Transverse colon (tissue), 4 donors: Measurements from ENCODE around the gene GOT1. TPM values are rescaled to one million over a fixed set of nuclear protein-coding genes. Genes with fewer than 3 reads are reported as not detected.

Source experiments
- DNase-seq: peaks from one replicate; pipeline ENCODE4 v3.0.0-alpha.2; 2019
- H3K27ac ChIP-seq, 4 donors: fragments of 200-600 bp; sonication (generic); 2 replicates each; pipeline ENCODE4 v1.5.1; 2016 to 2018; ENCODE audit warnings: inconsistent platforms in 4 of 4
- H3K27me3 ChIP-seq: fragments of 200-600 bp; sonication (generic); 2 replicates; pipeline ENCODE4 v1.5.1; 2017; ENCODE audit warnings: inconsistent platforms
- H3K36me3 ChIP-seq, 4 donors: fragments of 200-600 bp; sonication (generic); 2 replicates each; pipeline ENCODE4 v1.5.1; 2017 to 2019; ENCODE audit warnings: inconsistent platforms in 4 of 4
- H3K4me1 ChIP-seq, 4 donors: fragments of 200-600 bp; sonication (generic); 2 replicates each; pipeline ENCODE4 v1.5.1; 2017 to 2020; ENCODE audit warnings: inconsistent platforms in 4 of 4
- H3K4me3 ChIP-seq, 4 donors: fragments of 200-600 bp; sonication (generic); 1 replicate in 1 of 4; 2 replicates in 3 of 4; pipeline versions ENCODE4 v1.5.1 to v1.6.1; 2017 to 2019; ENCODE audit warnings: inconsistent platforms in 4 of 4
- H3K9me3 ChIP-seq, 2 donors: fragments of 200-600 bp; sonication (generic); 2 replicates each; pipeline ENCODE4 v1.5.1; 2017 to 2019; ENCODE audit warnings: inconsistent platforms in 2 of 2
- EP300 ChIP-seq: sonication (generic); formaldehyde crosslinking; IDR thresholded peaks from one replicate; pipeline ENCODE4 v1.6.1; 2017; ENCODE audit warnings: antibody characterized with exemption, low read depth
- POLR2A ChIP-seq: fragments of 450-650 bp; IDR thresholded peaks from one replicate; pipeline ENCODE4 v1.6.1; 2016; ENCODE audit warnings: antibody characterized with exemption, mild to moderate bottlenecking, moderate library complexity
- POLR2AphosphoS5 ChIP-seq, 3 donors: sonication (generic); formaldehyde crosslinking; IDR thresholded peaks; one replicate each; pipeline ENCODE4 v1.6.1; 2016; ENCODE audit warnings: antibody characterized with exemption in 3 of 3
- whole genome bisulfite sequencing, 2 donors: methylation state at CpG; one replicate each; pipeline ENCODE4 v1.1.5; 2018; ENCODE audit warnings: low coverage in 1 of 2; 5-methylcytosine and 5-hydroxymethylcytosine counted together
- in situ Hi-C, 4 donors: fragments of 200-750 bp; cut with MboI; loops; one replicate each; pipeline versions ENCODE4 v1.15.0 to v1.15.1; 2017; ENCODE audit warnings: low sequenced_read_pairs in 3 of 4, low pct_ligation_motif_present in 1 of 4, low pct_unique_long_range_greater_than_20kb in 1 of 4
- intact Hi-C: fragments of 100-400 bp; cut with DNase I; formaldehyde crosslinking; loops from one replicate; pipeline ENCODE4 v1.15.1; 2023; ENCODE audit warnings: low total_unique reads
- total RNA-seq, 4 donors: library from RNA; depleted of rRNA; stranded (reverse); fragments of >200 nt; gene quantifications; one replicate each; pipeline ENCODE4 v1.1.0, GENCODE V29; 2016
- TF ChIP-seq, protein P1 (sequence below), 5 experiments: fragments of 200-600 bp in 3 of 5; fragments of 450-650 bp in 2 of 5; sonication (generic) in 3 of 5; IDR thresholded peaks; 1 replicate in 2 of 5; 2 replicates in 3 of 5; pipeline ENCODE4 v1.5.1; 2016 to 2017; ENCODE audit warnings: antibody characterized with exemption in 5 of 5, inconsistent platforms in 3 of 5, mild to moderate bottlenecking in 2 of 5, moderate library complexity in 1 of 5

Gene GOT1
- total RNA-seq, 4 donors from 2014 or later: 54.5 to 94.3 (median 82.3) TPM

DNA sequence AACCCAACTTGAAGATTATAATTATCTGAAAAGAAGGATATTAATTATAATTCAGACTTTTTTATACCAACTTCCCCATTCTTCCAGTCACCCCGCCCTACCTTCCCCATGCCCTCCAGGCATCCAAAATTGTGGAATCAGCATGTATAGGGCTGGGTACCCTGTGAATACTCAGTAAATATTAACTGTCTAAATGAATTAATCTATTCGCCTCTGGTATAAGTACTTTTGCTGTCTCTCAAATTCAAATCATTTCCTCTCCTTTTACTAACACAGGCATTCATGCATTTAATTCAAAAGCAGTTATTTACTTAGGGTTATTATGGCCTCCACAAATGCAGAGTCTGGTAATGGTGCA, 26.5 kb upstream of the GOT1 start:
- Histone ChIP-seq H3K27me3 (peaks cover 21% of the 10 kb centered on the region), H3K9me3 (no peaks in the 10 kb centered on the region), H3K4me3 (no peak overlapping the region), H3K27ac (no peak overlapping the region), H3K36me3 (no peaks in the 10 kb centered on the region), H3K4me1 (peaks cover 0 to 4% (median 0%) of the 10 kb centered on the region in 4 donors)
- DNase-seq: no peak
- TF ChIP-seq, protein P1, sequence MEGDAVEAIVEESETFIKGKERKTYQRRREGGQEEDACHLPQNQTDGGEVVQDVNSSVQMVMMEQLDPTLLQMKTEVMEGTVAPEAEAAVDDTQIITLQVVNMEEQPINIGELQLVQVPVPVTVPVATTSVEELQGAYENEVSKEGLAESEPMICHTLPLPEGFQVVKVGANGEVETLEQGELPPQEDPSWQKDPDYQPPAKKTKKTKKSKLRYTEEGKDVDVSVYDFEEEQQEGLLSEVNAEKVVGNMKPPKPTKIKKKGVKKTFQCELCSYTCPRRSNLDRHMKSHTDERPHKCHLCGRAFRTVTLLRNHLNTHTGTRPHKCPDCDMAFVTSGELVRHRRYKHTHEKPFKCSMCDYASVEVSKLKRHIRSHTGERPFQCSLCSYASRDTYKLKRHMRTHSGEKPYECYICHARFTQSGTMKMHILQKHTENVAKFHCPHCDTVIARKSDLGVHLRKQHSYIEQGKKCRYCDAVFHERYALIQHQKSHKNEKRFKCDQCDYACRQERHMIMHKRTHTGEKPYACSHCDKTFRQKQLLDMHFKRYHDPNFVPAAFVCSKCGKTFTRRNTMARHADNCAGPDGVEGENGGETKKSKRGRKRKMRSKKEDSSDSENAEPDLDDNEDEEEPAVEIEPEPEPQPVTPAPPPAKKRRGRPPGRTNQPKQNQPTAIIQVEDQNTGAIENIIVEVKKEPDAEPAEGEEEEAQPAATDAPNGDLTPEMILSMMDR (IDR thresholded peaks at IDR 0.05): no peak
- TF ChIP-seq EP300 (no peak), POLR2AphosphoS5 (IDR thresholded peaks at IDR 0.05) (no peak), POLR2A (no peak)
- WGBS, 2 donors: 77 to 79% methylated on average over 2 of the region's 2 CpGs
- in situ Hi-C loops (no loop called here), intact Hi-C loops (no loop called here)

DNA sequence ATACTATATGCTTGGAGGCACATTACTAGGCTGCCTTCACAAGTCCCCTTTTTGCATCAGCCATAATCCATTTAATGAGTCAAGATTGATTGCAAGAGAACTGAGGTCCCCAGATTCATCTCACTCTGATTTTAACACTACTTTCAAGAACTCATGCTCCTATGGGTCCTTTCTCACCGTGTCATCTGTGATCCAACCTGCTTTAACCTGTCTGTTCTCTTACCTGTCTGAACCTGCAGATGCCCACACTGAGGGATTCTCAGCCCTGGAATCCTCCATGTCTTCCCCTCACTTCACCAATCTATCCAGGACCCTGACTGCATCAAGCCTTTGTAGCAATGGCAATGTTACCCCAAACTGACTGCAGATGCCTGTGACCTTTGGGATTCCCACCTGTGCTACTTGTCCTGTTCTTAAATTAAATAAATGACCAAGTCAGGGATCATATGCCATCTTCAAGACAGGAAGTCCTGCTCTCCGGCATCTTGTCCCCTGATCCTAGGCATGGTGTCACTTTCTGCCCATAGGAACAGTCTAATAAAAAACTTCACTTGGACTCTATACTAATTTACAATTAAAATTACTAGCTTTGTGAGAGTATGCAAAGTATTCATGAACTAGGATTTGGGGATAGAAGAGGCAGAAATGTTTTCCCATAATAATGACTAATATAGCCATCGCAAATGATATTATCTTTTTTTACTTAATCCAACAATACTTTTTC, 25.9 kb upstream of the GOT1 start:
- TF ChIP-seq POLR2A (no peak), EP300 (no peak), POLR2AphosphoS5 (IDR thresholded peaks at IDR 0.05) (no peak)
- in situ Hi-C loops: no loop called here
- Histone ChIP-seq H3K4me3 (no peak overlapping the region), H3K4me1 (peaks cover 0 to 4% (median 0%) of the 10 kb centered on the region in 4 donors), H3K27me3 (peaks cover 22% of the 10 kb centered on the region), H3K36me3 (no peaks in the 10 kb centered on the region), H3K9me3 (no peaks in the 10 kb centered on the region), H3K27ac (no peak overlapping the region)
- DNase-seq: no peak
- intact Hi-C loops: no loop called here
- 91 to 92% methylated on average over 2 to 3 of the region's 3 CpGs for WGBS, 2 donors

DNA sequence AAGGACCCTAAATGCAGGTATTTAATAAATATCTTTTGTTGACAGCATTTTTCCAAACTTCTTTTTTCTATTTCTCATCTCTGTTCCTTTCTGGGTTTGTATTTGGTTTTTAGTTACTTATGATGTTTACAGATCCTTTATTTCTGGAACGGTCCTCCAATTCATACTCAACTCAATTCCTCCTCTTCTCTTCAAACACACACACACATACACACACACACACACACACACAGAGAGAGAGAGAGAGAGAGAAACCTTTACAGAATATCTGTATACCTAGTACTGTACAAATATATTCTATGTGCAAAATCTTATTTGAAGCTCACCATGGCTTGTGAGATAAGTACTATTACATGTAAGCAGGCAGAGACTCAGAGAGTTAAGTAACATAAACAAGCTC, 21.6 kb upstream of the GOT1 start:
- Histone ChIP-seq H3K9me3 (no peaks in the 10 kb centered on the region), H3K4me1 (no peaks in the 10 kb centered on the region), H3K27ac (peak overlapping the region; percentile 48 to 70 (median 66)), H3K36me3 (no peaks in the 10 kb centered on the region), H3K4me3 (no peak overlapping the region), H3K27me3 (peaks cover 45% of the 10 kb centered on the region)
- 45% methylated on average over 1 of the region's 1 CpG; no CpG with 5 or more reads in 1 of the 2 donors for WGBS, 2 donors
- TF ChIP-seq POLR2AphosphoS5 (IDR thresholded peaks at IDR 0.05) (no peak), EP300 (no peak), POLR2A (no peak)
- TF ChIP-seq, protein P1 (IDR thresholded peaks at IDR 0.05): no peak
- intact Hi-C loops: no loop called here
- in situ Hi-C loops: no loop called here
- no peak for DNase-seq

DNA sequence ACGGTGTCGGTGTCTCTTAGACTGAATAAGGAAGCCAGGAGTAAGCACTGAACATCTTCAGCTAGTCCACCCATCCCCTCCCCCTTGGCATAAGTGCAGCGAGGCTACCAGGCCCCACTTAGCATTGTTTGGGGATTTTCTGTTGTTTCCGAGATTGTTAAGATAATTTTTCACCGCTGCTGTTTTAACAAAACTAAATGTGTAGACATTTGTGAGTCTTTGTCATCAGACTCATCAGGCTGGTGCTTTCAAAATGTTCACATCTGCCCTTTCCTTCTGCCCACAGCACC, 21.0 kb upstream of the GOT1 start:
- 46 to 56% methylated on average over 5 of the region's 5 CpGs for WGBS, 2 donors
- Histone ChIP-seq H3K36me3 (no peaks in the 10 kb centered on the region), H3K9me3 (no peaks in the 10 kb centered on the region), H3K27ac (peak overlapping the region; percentile 48 to 70 (median 66)), H3K27me3 (peaks cover 45% of the 10 kb centered on the region), H3K4me3 (no peak overlapping the region), H3K4me1 (no peaks in the 10 kb centered on the region)
- in situ Hi-C loops (no loop called here), intact Hi-C loops (no loop called here)
- DNase-seq: no peak
- TF ChIP-seq EP300: no peak
- TF ChIP-seq, protein P1 (IDR thresholded peaks at IDR 0.05): no peak
- no peak for TF ChIP-seq POLR2AphosphoS5 (IDR thresholded peaks at IDR 0.05)
- TF ChIP-seq POLR2A: no peak
